Activated gamma-delta T cell treated with anti-CD3 and anti-CD28 coated beads, Interleukin-2, amount 50 U/mL, for 16 hours (primary cell): ENCODE measurements around the gene ACACB.
A peak's percentile ranks its signal among the peaks of the same experiment; 100 is the strongest.

ENCODE experiments used
- DNase-seq: peaks from one replicate; pipeline ENCODE4 v3.0.0-alpha.2; 2020; ENCODE audit warnings: low read depth

ACACB gene

GRCh38 chr12:109110988-109111495, 5.3 kb upstream of the ACACB start:
- DNase-seq, result peak; percentile 17

GRCh38 chr12:109112720-109113465, 3.5 kb upstream of the ACACB start:
- DNase-seq, result no peak

- no peak for DNase-seq
Observed at GRCh38 chr12:109113661-109114321, 2.6 kb upstream of the ACACB start.

- no peak for DNase-seq
Observed at GRCh38 chr12:109114644-109115043, 1.7 kb upstream of the ACACB start.

GRCh38 chr12:109115404-109115757, 1.0 kb upstream of the ACACB start:
- DNase-seq, result no peak

- DNase-seq, result no peak
Observed at GRCh38 chr12:109116611-109116949, 193 bp downstream of the ACACB start.

- DNase-seq, result no peak
Observed at GRCh38 chr12:109120095-109120494, 3.7 kb downstream of the ACACB start.

- DNase-seq, result no peak
Observed at GRCh38 chr12:109120557-109120956, 4.2 kb downstream of the ACACB start.

- no peak for DNase-seq
Observed at GRCh38 chr12:109121346-109121880, 5.0 kb downstream of the ACACB start.

- no peak for DNase-seq
Observed at GRCh38 chr12:109124878-109125648, 8.7 kb downstream of the ACACB start.

GRCh38 chr12:109125791-109126190, 9.4 kb downstream of the ACACB start:
- DNase-seq, result no peak

GRCh38 chr12:109126784-109127183, 10.4 kb downstream of the ACACB start:
- DNase-seq, result no peak

- DNase-seq, result no peak
Observed at GRCh38 chr12:109127533-109128242, 11.3 kb downstream of the ACACB start.

- DNase-seq, result no peak
Observed at GRCh38 chr12:109130297-109131153, 14.1 kb downstream of the ACACB start.

- no peak for DNase-seq
Observed at GRCh38 chr12:109131154-109132050, 15.0 kb downstream of the ACACB start.

GRCh38 chr12:109134186-109134917, 18.0 kb downstream of the ACACB start:
- no peak for DNase-seq

- DNase-seq, result no peak
Observed at GRCh38 chr12:109137055-109137454, 20.7 kb downstream of the ACACB start.

- DNase-seq, result no peak
Observed at GRCh38 chr12:109139360-109139759, 23.0 kb downstream of the ACACB start.

GRCh38 chr12:109139791-109140190, 23.4 kb downstream of the ACACB start:
- DNase-seq, result no peak
